Measurements from ENCODE around the gene GSTA2. TPM values are rescaled to one million over a fixed set of nuclear protein-coding genes. Genes with fewer than 3 reads are reported as not detected.

GSTA2 gene
- total and polyA plus RNA-seq, 2 experiments from 2014 or later: 383 to 441 TPM

GRCh38 chr6:52731719-52732118 lies 31.6 kb downstream of the GSTA2 start:
- Histone ChIP-seq H3K9me3 (ENCODE audit: low read depth) (no peaks in the 10 kb centered on the region), H3K9me2 (replicated peaks; ENCODE audit: insufficient read depth) (no peaks in the 10 kb centered on the region), H3K36me3 (replicated peaks; ENCODE audit: insufficient read depth, low read depth) (no peaks in the 10 kb centered on the region), H2AFZ (no peak overlapping the region), H3K27ac (no peak overlapping the region), H4K20me1 (ENCODE audit: insufficient read depth, poor library complexity, severe bottlenecking) (no peaks in the 10 kb centered on the region), H3K27me3 (no peaks in the 10 kb centered on the region), H3K4me3 (no peak overlapping the region), H3K4me2 (no peak overlapping the region), H3K4me1 (ENCODE audit: insufficient read depth) (peaks cover 6% of the 10 kb centered on the region), H3K79me2 (no peaks in the 10 kb centered on the region)
- 67% methylated on average over 6 of the region's 6 CpGs for WGBS (ENCODE audit: low lambda C conversion rate, missing lambda C conversion rate)
- no peak for DNase-seq (ENCODE audit: low spot score)
- TF ChIP-seq CTCF (IDR thresholded peaks at IDR 0.05; ENCODE audit: poor library complexity): no peak

- no peak for TF ChIP-seq EZH2 (IDR thresholded peaks at IDR 0.05; ENCODE audit: borderline replicate concordance)
- TF ChIP-seq EZH2phosphoT487 (IDR thresholded peaks at IDR 0.05; ENCODE audit: low read depth, severe bottlenecking, unreplicated experiment): no peak
- TF ChIP-seq CTCF (IDR thresholded peaks at IDR 0.05; ENCODE audit: poor library complexity): no peak
- Histone ChIP-seq H3K36me3 (replicated peaks; ENCODE audit: insufficient read depth, low read depth) (no peaks in the 10 kb centered on the region), H3K79me2 (no peaks in the 10 kb centered on the region), H2AFZ (no peak overlapping the region), H3K4me2 (no peak overlapping the region), H3K27me3 (no peaks in the 10 kb centered on the region), H3K9me2 (replicated peaks; ENCODE audit: insufficient read depth) (no peaks in the 10 kb centered on the region), H3K27ac (no peak overlapping the region), H3K4me1 (ENCODE audit: insufficient read depth) (peaks cover 20% of the 10 kb centered on the region), H3K4me3 (no peak overlapping the region), H3K9me3 (ENCODE audit: low read depth) (no peaks in the 10 kb centered on the region), H4K20me1 (ENCODE audit: insufficient read depth, poor library complexity, severe bottlenecking) (no peaks in the 10 kb centered on the region)
- WGBS (ENCODE audit: low lambda C conversion rate, missing lambda C conversion rate): 80% methylated on average over 1 of the region's 1 CpG
- no peak for DNase-seq (ENCODE audit: low spot score)
These were observed 33.7 kb downstream of the GSTA2 start for GRCh38 chr6:52729576-52729975.

- Histone ChIP-seq H3K4me2 (no peak overlapping the region), H3K4me1 (ENCODE audit: insufficient read depth) (peaks cover 21% of the 10 kb centered on the region), H3K9me3 (ENCODE audit: low read depth) (no peaks in the 10 kb centered on the region), H3K36me3 (replicated peaks; ENCODE audit: insufficient read depth, low read depth) (no peaks in the 10 kb centered on the region), H3K79me2 (no peaks in the 10 kb centered on the region), H3K9me2 (replicated peaks; ENCODE audit: insufficient read depth) (no peaks in the 10 kb centered on the region), H3K4me3 (no peak overlapping the region), H3K27ac (peak overlapping the region; percentile 4), H2AFZ (no peak overlapping the region), H3K27me3 (no peaks in the 10 kb centered on the region), H4K20me1 (ENCODE audit: insufficient read depth, poor library complexity, severe bottlenecking) (no peaks in the 10 kb centered on the region)
- TF ChIP-seq EZH2 (IDR thresholded peaks at IDR 0.05; ENCODE audit: borderline replicate concordance): no peak
- DNase-seq (ENCODE audit: low spot score): no peak
- WGBS (ENCODE audit: low lambda C conversion rate, missing lambda C conversion rate): 48% methylated on average over 3 of the region's 3 CpGs
These were observed 34.9 kb downstream of the GSTA2 start for GRCh38 chr6:52728394-52728793.

- no peak overlapping the region for H2AFZ ChIP-seq
- no peaks in the 10 kb centered on the region for H3K36me3 ChIP-seq (replicated peaks; ENCODE audit: insufficient read depth, low read depth)
- no peaks in the 10 kb centered on the region for H3K27me3 ChIP-seq
- H3K9me3 ChIP-seq (ENCODE audit: low read depth): no peaks in the 10 kb centered on the region
- no peak overlapping the region for H3K4me3 ChIP-seq
- H3K79me2 ChIP-seq: no peaks in the 10 kb centered on the region
- peaks cover 21% of the 10 kb centered on the region for H3K4me1 ChIP-seq (ENCODE audit: insufficient read depth)
- no peaks in the 10 kb centered on the region for H4K20me1 ChIP-seq (ENCODE audit: insufficient read depth, poor library complexity, severe bottlenecking)
- no peak overlapping the region for H3K4me2 ChIP-seq
- H3K27ac ChIP-seq: peak overlapping the region; percentile 4
- no peak for TF ChIP-seq EZH2phosphoT487 (IDR thresholded peaks at IDR 0.05; ENCODE audit: low read depth, severe bottlenecking, unreplicated experiment)
- no peak for TF ChIP-seq CTCF (IDR thresholded peaks at IDR 0.05; ENCODE audit: poor library complexity)
- TF ChIP-seq EZH2 (IDR thresholded peaks at IDR 0.05; ENCODE audit: borderline replicate concordance): no peak
- 100% methylated on average over 2 of the region's 2 CpGs for WGBS (ENCODE audit: low lambda C conversion rate, missing lambda C conversion rate)
- no peak for DNase-seq (ENCODE audit: low spot score)
- H3K9me2 ChIP-seq (replicated peaks; ENCODE audit: insufficient read depth): no peaks in the 10 kb centered on the region
These were observed 35.4 kb downstream of the GSTA2 start for GRCh38 chr6:52727908-52728307.

Measured in hepatocyte (in vitro differentiated cells).